ENCODE measurements around the gene NTN3. TPM values are rescaled to one million over a fixed set of nuclear protein-coding genes. Genes with fewer than 3 reads are reported as not detected.

NTN3 gene
- total RNA-seq, 1 donor from 2014 or later, result 1.5 TPM

- H3K4me3 Mint-ChIP-seq (ENCODE audit: unreplicated experiment), result no peak overlapping the region
- peaks cover 2% of the 10 kb centered on the region for H3K27me3 Mint-ChIP-seq (ENCODE audit: low read depth)
- H3K9me3 Mint-ChIP-seq (ENCODE audit: low read depth), result no peaks in the 10 kb centered on the region
- H3K36me3 Mint-ChIP-seq (ENCODE audit: low read depth), result no peaks in the 10 kb centered on the region
- TF ChIP-seq CTCF (IDR thresholded peaks at IDR 0.05), result no peak
- no peak for DNase-seq (ENCODE audit: low spot score)
- H3K4me1 Mint-ChIP-seq (ENCODE audit: low read depth), result peaks cover 23% of the 10 kb centered on the region
- no peak overlapping the region for H3K27ac Mint-ChIP-seq (ENCODE audit: unreplicated experiment)
Measured at GRCh38 chr16:2425825-2426430, 45.2 kb upstream of the NTN3 start.

GRCh38 chr16:2426941-2427361, 44.1 kb upstream of the NTN3 start:
- no peaks in the 10 kb centered on the region for H3K36me3 Mint-ChIP-seq (ENCODE audit: low read depth)
- peak; percentile 83 for DNase-seq (ENCODE audit: low spot score)

GRCh38 chr16:2427526-2427925, 43.6 kb upstream of the NTN3 start:
- H3K27ac Mint-ChIP-seq (ENCODE audit: unreplicated experiment), result no peak overlapping the region
- H3K4me1 Mint-ChIP-seq (ENCODE audit: low read depth), result peaks cover 24% of the 10 kb centered on the region
- H3K9me3 Mint-ChIP-seq (ENCODE audit: low read depth), result no peaks in the 10 kb centered on the region
- H3K4me3 Mint-ChIP-seq (ENCODE audit: unreplicated experiment), result no peak overlapping the region
- no peaks in the 10 kb centered on the region for H3K36me3 Mint-ChIP-seq (ENCODE audit: low read depth)
- TF ChIP-seq CTCF (IDR thresholded peaks at IDR 0.05), result no peak
- DNase-seq (ENCODE audit: low spot score), result peak; percentile 44
- no peaks in the 10 kb centered on the region for H3K27me3 Mint-ChIP-seq (ENCODE audit: low read depth)

More at GRCh38 chr16:2426941-2427361, 44.1 kb upstream of the NTN3 start:
- H3K4me1 Mint-ChIP-seq (ENCODE audit: low read depth), result peaks cover 24% of the 10 kb centered on the region
- no peak overlapping the region for H3K27ac Mint-ChIP-seq (ENCODE audit: unreplicated experiment)
- H3K27me3 Mint-ChIP-seq (ENCODE audit: low read depth), result no peaks in the 10 kb centered on the region
- TF ChIP-seq CTCF (IDR thresholded peaks at IDR 0.05), result no peak
- no peaks in the 10 kb centered on the region for H3K9me3 Mint-ChIP-seq (ENCODE audit: low read depth)
- no peak overlapping the region for H3K4me3 Mint-ChIP-seq (ENCODE audit: unreplicated experiment)

- Mint-ChIP-seq H3K36me3 (ENCODE audit: low read depth) (peaks cover 3% of the 10 kb centered on the region), H3K27ac (ENCODE audit: unreplicated experiment) (peak overlapping the region; percentile 54), H3K9me3 (ENCODE audit: low read depth) (no peaks in the 10 kb centered on the region), H3K4me1 (ENCODE audit: low read depth) (peaks cover 24% of the 10 kb centered on the region), H3K27me3 (ENCODE audit: low read depth) (no peaks in the 10 kb centered on the region), H3K4me3 (ENCODE audit: unreplicated experiment) (peak overlapping the region; percentile 74)
- peak; percentile 64 for TF ChIP-seq CTCF (IDR thresholded peaks at IDR 0.05)
- DNase-seq (ENCODE audit: low spot score), result peak; percentile 91
Measured at GRCh38 chr16:2428051-2428783, 42.9 kb upstream of the NTN3 start.

GRCh38 chr16:2428784-2429033, 42.4 kb upstream of the NTN3 start:
- H3K4me1 Mint-ChIP-seq (ENCODE audit: low read depth), result peaks cover 24% of the 10 kb centered on the region
- H3K4me3 Mint-ChIP-seq (ENCODE audit: unreplicated experiment), result peak overlapping the region; percentile 74
- H3K27ac Mint-ChIP-seq (ENCODE audit: unreplicated experiment), result peak overlapping the region; percentile 54
- H3K27me3 Mint-ChIP-seq (ENCODE audit: low read depth), result no peaks in the 10 kb centered on the region
- DNase-seq (ENCODE audit: low spot score), result no peak
- TF ChIP-seq CTCF (IDR thresholded peaks at IDR 0.05), result peak; percentile 38
- peaks cover 4% of the 10 kb centered on the region for H3K36me3 Mint-ChIP-seq (ENCODE audit: low read depth)
- H3K9me3 Mint-ChIP-seq (ENCODE audit: low read depth), result no peaks in the 10 kb centered on the region
